Liver (tissue), 3 donors: Measurements from ENCODE around the gene TRMT61A.

Source experiments
- CTCF ChIP-seq: fragments of 150-350 bp; IDR thresholded peaks from 2 replicates; pipeline ENCODE4 v1.5.1; 2017; ENCODE audit warnings: improper control_type of control experiment, low read depth, low read length; ENCODE audit not compliant: missing input control
- GABPA ChIP-seq, 2 donors: IDR thresholded peaks in 1 of 2; conservative IDR thresholded peaks in 1 of 2; 2 replicates each; pipeline ENCODE4 v1.6.1; 2016; ENCODE audit warnings: antibody characterized with exemption in 2 of 2, mild to moderate bottlenecking in 1 of 2, moderate library complexity in 1 of 2
- JUND ChIP-seq, 2 donors: IDR thresholded peaks; 2 replicates each; pipeline ENCODE4 v1.6.1; 2016; ENCODE audit warnings: antibody characterized with exemption in 2 of 2
- MAX ChIP-seq: IDR thresholded peaks from 2 replicates; pipeline ENCODE4 v1.6.1; 2016; ENCODE audit warnings: antibody characterized with exemption
- RAD21 ChIP-seq, 2 donors: IDR thresholded peaks; 2 replicates each; pipeline ENCODE4 v1.6.1; 2016; ENCODE audit warnings: antibody characterized with exemption in 2 of 2, mild to moderate bottlenecking in 2 of 2
- REST ChIP-seq: IDR thresholded peaks from 2 replicates; pipeline ENCODE4 v1.6.1; 2016; ENCODE audit warnings: antibody characterized with exemption, mild to moderate bottlenecking
- RXRA ChIP-seq, 2 donors: IDR thresholded peaks; 2 replicates each; pipeline ENCODE4 v1.6.1; 2017 to 2018; ENCODE audit warnings: antibody characterized with exemption in 2 of 2, mild to moderate bottlenecking in 1 of 2
- SP1 ChIP-seq: IDR thresholded peaks from 2 replicates; pipeline ENCODE4 v1.6.1; 2018; ENCODE audit warnings: antibody characterized with exemption, mild to moderate bottlenecking
- TAF1 ChIP-seq: conservative IDR thresholded peaks from 2 replicates; pipeline ENCODE4 v1.6.1; 2016; ENCODE audit warnings: antibody characterized with exemption, mild to moderate bottlenecking
- YY1 ChIP-seq: IDR thresholded peaks from 2 replicates; pipeline ENCODE4 v1.6.1; 2016; ENCODE audit warnings: antibody characterized with exemption, mild to moderate bottlenecking
- donor health status: healthy.
- donor health status: healthy.

- TF ChIP-seq CTCF = no peak
- TF ChIP-seq GABPA (IDR thresholded peaks at IDR 0.05 in 1 of 2, conservative IDR thresholded peaks at IDR 0.05 in 1 of 2) = no peak
- no peak for TF ChIP-seq MAX
- no peak for TF ChIP-seq YY1
- no peak for TF ChIP-seq RXRA (IDR thresholded peaks at IDR 0.05)
- TF ChIP-seq SP1 = no peak
- no peak for TF ChIP-seq REST
- TF ChIP-seq JUND (IDR thresholded peaks at IDR 0.05) = no peak
- no peak for TF ChIP-seq RAD21 (IDR thresholded peaks at IDR 0.05)
- TF ChIP-seq TAF1 = no peak
Observed at GRCh38 chr14:103543721-103544387, 14.9 kb downstream of the TRMT61A start.
